Activated B cell treated with CpG ODN at 0.5 μM for 24 hours (primary cell): ENCODE measurements around the gene LRCOL1. TPM values are rescaled to one million over a fixed set of nuclear protein-coding genes. Genes with fewer than 3 reads are reported as not detected.

Experiments used
- ATAC-seq: fragments of 200-7000 bp; cut with Tn5 transposase; one replicate; pipeline ENCODE4 v1.10.0; 2021; ENCODE audit warnings: low read depth, mild to moderate bottlenecking, moderate library complexity
- CTCF ChIA-PET: fragments of 350-600 bp; sonication (Branson Sonifier 250); formaldehyde crosslinking; loops from one replicate; lab custom pipeline; 2021; ENCODE audit warnings: antibody characterized with exemption; lab: Charles Lee
- POLR2A ChIA-PET: fragments of 350-600 bp; sonication (Branson Sonifier 250); formaldehyde crosslinking; loops from one replicate; lab custom pipeline; 2021; ENCODE audit warnings: antibody characterized with exemption; lab: Charles Lee
- DNase-seq: peaks from one replicate; pipeline ENCODE4 v3.0.0; 2022
- H3K27ac Mint-ChIP-seq: one replicate; pipeline ENCODE4 v1.8.0; 2020; ENCODE audit warnings: mixed read lengths
- H3K27me3 Mint-ChIP-seq: one replicate; pipeline ENCODE4 v1.8.0; 2021; ENCODE audit warnings: mixed read lengths
- H3K36me3 Mint-ChIP-seq: one replicate; pipeline ENCODE4 v1.8.0; 2021; ENCODE audit warnings: low read depth, mixed read lengths
- H3K4me1 Mint-ChIP-seq: one replicate; pipeline ENCODE4 v1.8.0; 2021; ENCODE audit warnings: mixed read lengths
- H3K4me3 Mint-ChIP-seq: one replicate; pipeline ENCODE4 v1.8.0; 2020; ENCODE audit warnings: mild to moderate bottlenecking, mixed read lengths
- H3K9me3 Mint-ChIP-seq: one replicate; pipeline ENCODE4 v1.8.0; 2020; ENCODE audit warnings: mixed read lengths
- CTCF ChIP-seq: fragments of 200-600 bp; IDR thresholded peaks from one replicate; pipeline ENCODE4 v1.8.0; 2022; ENCODE audit warnings: antibody characterized with exemption, mild to moderate bottlenecking
- intact Hi-C: fragments of 100-400 bp; cut with micrococcal nuclease; formaldehyde crosslinking; loops from one replicate; pipeline ENCODE4 v1.15.1; 2024
- total RNA-seq: library from RNA; stranded (reverse); gene quantifications from 2 replicates; pipeline ENCODE4 v1.2.3, GENCODE V29; 2022

The LRCOL1 gene
- total RNA-seq, 1 donor from 2014 or later, result not detected

GRCh38 chr12:132619071-132619385, 8.6 kb upstream of the LRCOL1 start:
- intact Hi-C loops, result no loop called here
- H3K36me3 Mint-ChIP-seq, result no peaks in the 10 kb centered on the region
- POLR2A ChIA-PET, result no interaction called here
- no peak overlapping the region for H3K4me3 Mint-ChIP-seq
- ATAC-seq, result no peak
- H3K27me3 Mint-ChIP-seq, result peaks cover 17% of the 10 kb centered on the region
- no peak for DNase-seq
- CTCF ChIA-PET, result no interaction called here
- no peak overlapping the region for H3K27ac Mint-ChIP-seq
- no peaks in the 10 kb centered on the region for H3K9me3 Mint-ChIP-seq
- peaks cover 11% of the 10 kb centered on the region for H3K4me1 Mint-ChIP-seq
- TF ChIP-seq CTCF, result no peak

GRCh38 chr12:132618683-132619043, 8.3 kb upstream of the LRCOL1 start, which contains the start of gene P2RX2:
Gene P2RX2 (plus strand): TSS chr12:132618776. CDS start chr12:132618817, 41 bp downstream.
- CTCF ChIA-PET, result no interaction called here
- ATAC-seq, result no peak

GRCh38 chr12:132617822-132618682, 7.7 kb upstream of the LRCOL1 start:
- Mint-ChIP-seq H3K4me1 (peaks cover 11% of the 10 kb centered on the region), H3K27me3 (peaks cover 17% of the 10 kb centered on the region), H3K27ac (no peak overlapping the region), H3K36me3 (no peaks in the 10 kb centered on the region), H3K9me3 (no peaks in the 10 kb centered on the region), H3K4me3 (peak overlapping the region; percentile 59)
- ChIA-PET POLR2A (no interaction called here), CTCF (interaction anchor here (2.1 kb wide), 1 partner anchor 203 kb away, joined by 14 read pairs; no protein-coding TSS in a partner anchor)
- ATAC-seq (no peak), DNase-seq (no peak)
- intact Hi-C loops, result no loop called here
- no peak for TF ChIP-seq CTCF

More at GRCh38 chr12:132618683-132619043, 8.3 kb upstream of the LRCOL1 start, which contains the start of gene P2RX2:
- TF ChIP-seq CTCF, result no peak
- Mint-ChIP-seq H3K27ac (no peak within 1 kb of the TSS), H3K9me3 (no peaks in the 10 kb centered on the region), H3K27me3 (peaks cover 17% of the 10 kb centered on the region), H3K4me3 (peak within 1 kb of the TSS; percentile 59), H3K36me3 (no peaks in the 10 kb centered on the region), H3K4me1 (peaks cover 11% of the 10 kb centered on the region)
- POLR2A ChIA-PET, result no interaction called here
- intact Hi-C loops, result no loop called here
- no peak for DNase-seq

GRCh38 chr12:132617135-132617701, 6.8 kb upstream of the LRCOL1 start:
- CTCF ChIA-PET, result interaction anchor here (2.1 to 3.7 kb wide), 2 partner anchors 202 to 463 kb away, joined by 14 to 35 read pairs; no protein-coding TSS in a partner anchor
- no peak overlapping the region for H3K4me3 Mint-ChIP-seq
- peaks cover 11% of the 10 kb centered on the region for H3K4me1 Mint-ChIP-seq
- H3K27ac Mint-ChIP-seq, result no peak overlapping the region
- no peaks in the 10 kb centered on the region for H3K9me3 Mint-ChIP-seq
- TF ChIP-seq CTCF, result no peak
- no peaks in the 10 kb centered on the region for H3K36me3 Mint-ChIP-seq
- ATAC-seq (no peak), DNase-seq (no peak)
- POLR2A ChIA-PET, result no interaction called here
- peaks cover 17% of the 10 kb centered on the region for H3K27me3 Mint-ChIP-seq
- intact Hi-C loops, result no loop called here

- ChIA-PET POLR2A (no interaction called here), CTCF (interaction anchor here (1.1 to 3.7 kb wide), 9 partner anchors 13 to 461 kb away, joined by 3 to 35 read pairs (median 8); no protein-coding TSS in a partner anchor)
- H3K4me1 Mint-ChIP-seq, result peaks cover 11% of the 10 kb centered on the region
- ATAC-seq, result no peak
- no peaks in the 10 kb centered on the region for H3K36me3 Mint-ChIP-seq
- no peak overlapping the region for H3K27ac Mint-ChIP-seq
- DNase-seq, result no peak
- H3K9me3 Mint-ChIP-seq, result no peaks in the 10 kb centered on the region
- no peak overlapping the region for H3K4me3 Mint-ChIP-seq
- intact Hi-C loops, result loop anchor here (1.0 kb wide), 4 partner anchors 15 to 461 kb away; no protein-coding TSS in a partner anchor
- peaks cover 25% of the 10 kb centered on the region for H3K27me3 Mint-ChIP-seq
- TF ChIP-seq CTCF, result no peak
These were observed 5.2 kb upstream of the LRCOL1 start for GRCh38 chr12:132615579-132616038.
